ENCODE measurements around the gene MFSD6L. TPM values are rescaled to one million over a fixed set of nuclear protein-coding genes. Genes with fewer than 3 reads are reported as not detected.

Gene MFSD6L
- total and polyA plus RNA-seq, 2 experiments from 2014 or later, result not detected

DNA sequence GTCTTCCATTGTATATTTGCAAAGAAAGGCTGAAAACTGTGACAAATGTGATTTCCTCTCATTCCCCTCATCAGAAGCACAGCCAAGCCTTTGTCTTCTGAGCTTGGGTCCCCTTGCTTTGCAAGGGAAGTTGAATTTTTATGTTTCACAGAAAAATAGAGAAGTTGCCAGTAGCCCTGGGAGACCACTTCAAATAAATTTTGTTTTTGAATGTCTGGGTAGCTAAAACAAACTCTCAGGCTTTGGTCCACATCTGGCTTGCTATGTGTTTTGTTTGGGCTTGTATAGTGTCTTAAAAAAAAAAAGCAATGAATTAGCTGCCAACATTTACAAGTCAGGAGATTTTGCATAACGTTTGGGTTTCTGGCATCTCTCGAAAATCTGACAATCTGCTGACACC, 44.2 kb upstream of the MFSD6L start:
- Histone ChIP-seq H3K9me3 (ENCODE audit: low read depth) (no peaks in the 10 kb centered on the region), H3K4me3 (no peak overlapping the region), H3K36me3 (no peaks in the 10 kb centered on the region), H3K27me3 (no peaks in the 10 kb centered on the region), H3K4me1 (ENCODE audit: low read depth) (peaks cover 17% of the 10 kb centered on the region), H3K27ac (no peak overlapping the region)
- DNase-seq (ENCODE audit: low read depth in 1 of 2, low spot score in 1 of 2), result no peak
- TF ChIP-seq, protein P1, sequence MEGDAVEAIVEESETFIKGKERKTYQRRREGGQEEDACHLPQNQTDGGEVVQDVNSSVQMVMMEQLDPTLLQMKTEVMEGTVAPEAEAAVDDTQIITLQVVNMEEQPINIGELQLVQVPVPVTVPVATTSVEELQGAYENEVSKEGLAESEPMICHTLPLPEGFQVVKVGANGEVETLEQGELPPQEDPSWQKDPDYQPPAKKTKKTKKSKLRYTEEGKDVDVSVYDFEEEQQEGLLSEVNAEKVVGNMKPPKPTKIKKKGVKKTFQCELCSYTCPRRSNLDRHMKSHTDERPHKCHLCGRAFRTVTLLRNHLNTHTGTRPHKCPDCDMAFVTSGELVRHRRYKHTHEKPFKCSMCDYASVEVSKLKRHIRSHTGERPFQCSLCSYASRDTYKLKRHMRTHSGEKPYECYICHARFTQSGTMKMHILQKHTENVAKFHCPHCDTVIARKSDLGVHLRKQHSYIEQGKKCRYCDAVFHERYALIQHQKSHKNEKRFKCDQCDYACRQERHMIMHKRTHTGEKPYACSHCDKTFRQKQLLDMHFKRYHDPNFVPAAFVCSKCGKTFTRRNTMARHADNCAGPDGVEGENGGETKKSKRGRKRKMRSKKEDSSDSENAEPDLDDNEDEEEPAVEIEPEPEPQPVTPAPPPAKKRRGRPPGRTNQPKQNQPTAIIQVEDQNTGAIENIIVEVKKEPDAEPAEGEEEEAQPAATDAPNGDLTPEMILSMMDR (IDR thresholded peaks at IDR 0.05; ENCODE audit: low read depth, low read length), result no peak

DNA sequence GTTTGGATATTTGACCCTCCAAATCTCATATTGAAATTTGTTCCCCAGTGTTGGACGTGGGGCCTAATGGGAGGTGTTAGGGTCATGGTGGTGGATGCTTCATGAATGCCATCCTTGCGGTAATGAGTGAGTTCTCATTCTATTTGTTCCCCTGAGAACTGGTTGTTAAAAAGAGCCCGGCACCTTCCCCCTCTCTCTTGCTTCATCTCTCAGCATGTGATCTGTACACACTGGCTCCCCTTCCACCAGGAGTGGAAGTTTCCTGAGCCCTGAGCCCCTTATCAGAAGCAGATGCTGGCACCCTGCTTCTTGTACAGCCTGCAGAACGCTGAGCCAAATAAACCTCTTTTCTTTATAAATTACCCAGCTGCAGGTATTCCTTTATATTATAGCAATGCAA, 42.7 kb upstream of the MFSD6L start:
- no peak for DNase-seq (ENCODE audit: low read depth in 1 of 2, low spot score in 1 of 2)
- H3K27ac ChIP-seq, result no peak overlapping the region

DNA sequence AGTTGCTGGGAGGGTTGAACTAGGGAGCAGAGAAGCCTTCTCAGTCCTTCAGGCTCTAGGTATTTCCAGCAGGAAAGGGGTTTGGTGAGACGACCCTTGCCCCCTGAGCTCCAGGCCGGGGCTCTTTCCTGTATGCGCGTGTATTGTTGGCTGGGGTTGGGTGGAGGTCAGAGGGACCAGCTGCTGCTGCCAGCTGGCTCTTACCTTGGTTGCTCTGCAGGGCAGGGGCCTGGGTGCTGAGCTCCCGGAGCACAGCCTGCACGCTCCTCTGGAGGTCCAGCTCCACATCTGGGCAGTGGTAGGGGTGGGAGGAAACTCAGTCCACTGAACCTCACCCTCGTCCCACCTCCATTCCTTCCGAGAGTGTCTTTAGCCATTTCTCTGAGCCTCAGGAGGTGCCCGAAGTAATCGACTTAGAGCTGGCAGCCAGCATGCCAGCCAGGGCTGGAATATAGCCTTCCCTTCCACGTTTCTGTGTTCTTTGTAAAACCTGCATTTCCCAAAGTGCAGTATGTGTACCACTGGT, 40.3 kb upstream of the MFSD6L start:
- Histone ChIP-seq H3K4me1 (ENCODE audit: low read depth) (no peaks in the 10 kb centered on the region), H3K4me3 (no peak overlapping the region), H3K27me3 (no peaks in the 10 kb centered on the region), H3K36me3 (no peaks in the 10 kb centered on the region), H3K27ac (no peak overlapping the region), H3K9me3 (ENCODE audit: low read depth) (no peaks in the 10 kb centered on the region)
- DNase-seq (ENCODE audit: low read depth in 1 of 2, low spot score in 1 of 2), result no peak
- TF ChIP-seq, protein P1 (IDR thresholded peaks at IDR 0.05; ENCODE audit: low read depth, low read length), result no peak

More for the DNA sequence above, 42.7 kb upstream of the MFSD6L start:
- H3K27me3 ChIP-seq, result no peaks in the 10 kb centered on the region
- no peak overlapping the region for H3K4me3 ChIP-seq
- TF ChIP-seq, protein P1 (IDR thresholded peaks at IDR 0.05; ENCODE audit: low read depth, low read length), result no peak
- H3K4me1 ChIP-seq (ENCODE audit: low read depth), result peaks cover 7% of the 10 kb centered on the region
- no peaks in the 10 kb centered on the region for H3K36me3 ChIP-seq
- no peaks in the 10 kb centered on the region for H3K9me3 ChIP-seq (ENCODE audit: low read depth)

DNA sequence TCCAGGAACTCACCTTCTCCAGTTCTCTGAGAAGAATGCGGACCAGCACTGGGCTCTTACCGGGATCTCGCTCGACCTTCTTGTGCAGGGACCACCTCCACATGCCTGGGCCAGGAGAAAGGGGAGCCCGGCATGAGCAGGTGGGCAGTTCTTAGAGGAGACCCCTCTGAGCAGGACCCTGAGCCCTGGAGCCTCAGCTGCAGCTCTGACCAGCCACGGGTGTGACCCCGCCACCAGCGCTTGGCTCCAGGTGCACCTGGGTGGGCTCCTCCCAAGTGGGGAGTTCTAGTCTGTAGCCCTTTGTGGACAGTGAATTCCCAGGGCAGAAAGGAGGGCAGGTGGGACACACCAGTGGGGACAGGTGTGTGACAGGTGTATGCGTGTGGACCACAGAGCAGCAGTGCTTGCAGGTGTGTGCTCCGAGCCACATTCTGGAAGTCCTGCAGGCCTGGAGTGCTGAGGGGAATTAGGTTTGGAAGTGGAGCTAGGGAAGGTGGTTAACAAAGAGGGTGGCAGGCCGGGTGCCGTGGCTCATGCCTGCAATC, 39.5 kb upstream of the MFSD6L start:
- no peaks in the 10 kb centered on the region for H3K36me3 ChIP-seq
- no peaks in the 10 kb centered on the region for H3K4me1 ChIP-seq (ENCODE audit: low read depth)
- H3K27me3 ChIP-seq, result no peaks in the 10 kb centered on the region
- TF ChIP-seq, protein P1 (IDR thresholded peaks at IDR 0.05; ENCODE audit: low read depth, low read length), result no peak
- no peak for DNase-seq (ENCODE audit: low read depth in 1 of 2, low spot score in 1 of 2)
- no peak overlapping the region for H3K27ac ChIP-seq
- no peak overlapping the region for H3K4me3 ChIP-seq
- no peaks in the 10 kb centered on the region for H3K9me3 ChIP-seq (ENCODE audit: low read depth)

DNA sequence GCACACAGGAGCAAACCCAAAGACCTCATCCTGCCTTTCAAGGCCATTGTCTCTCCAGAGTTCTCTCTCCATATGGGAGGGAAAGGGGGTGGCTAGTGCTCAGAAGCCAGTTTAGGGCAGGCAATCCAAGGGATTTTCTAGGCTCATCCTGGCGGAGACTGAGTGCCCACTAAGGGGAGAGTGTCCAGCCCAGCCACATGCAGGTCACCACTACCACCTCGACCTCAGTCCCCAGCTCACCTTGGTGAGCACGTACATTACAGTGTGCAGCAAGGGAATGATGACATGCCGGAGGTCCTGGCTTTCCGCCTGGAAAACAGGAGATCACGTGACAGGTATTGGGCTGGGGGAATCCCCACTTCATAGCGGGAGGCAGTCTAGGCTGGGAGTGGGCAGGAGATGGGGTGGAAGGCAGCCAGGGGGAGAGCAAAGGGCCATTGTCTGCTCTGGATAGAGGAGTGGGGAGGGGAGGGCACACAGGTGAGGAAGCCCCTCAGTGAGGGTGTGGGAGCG, 38.5 kb upstream of the MFSD6L start:
- Histone ChIP-seq H3K36me3 (no peaks in the 10 kb centered on the region), H3K4me1 (ENCODE audit: low read depth) (no peaks in the 10 kb centered on the region), H3K9me3 (ENCODE audit: low read depth) (no peaks in the 10 kb centered on the region), H3K27ac (no peak overlapping the region), H3K27me3 (no peaks in the 10 kb centered on the region), H3K4me3 (no peak overlapping the region)
- DNase-seq (ENCODE audit: low read depth in 1 of 2, low spot score in 1 of 2), result peak in 1 of 2 donors; percentile 44
- TF ChIP-seq, protein P1 (IDR thresholded peaks at IDR 0.05; ENCODE audit: low read depth, low read length), result no peak

Data from cardiac muscle cell (in vitro differentiated cells and primary cell).